GM13976 (cell line): ENCODE measurements around the gene PRSS2.

ENCODE experiments used
- DNase-seq: peaks from one replicate; pipeline ENCODE4 v3.0.0; 2012; ENCODE audit warnings: low spot score
- CTCF ChIP-seq: IDR thresholded peaks from 2 replicates; pipeline ENCODE4 v1.5.1; 2012; ENCODE audit warnings: borderline replicate concordance, mild to moderate bottlenecking; ENCODE audit not compliant: insufficient read depth; ENCODE audit errors: extremely low read depth, missing control alignments, control extremely low read depth
- in situ Hi-C: fragments of 300-500 bp; cut with MboI; formaldehyde crosslinking; loops from one replicate; pipeline ENCODE4 v1.12.0; 2022; ENCODE audit warnings: low sequenced_read_pairs, mixed read lengths, inconsistent platforms; ENCODE audit not compliant: unreplicated experiment

Gene PRSS2

GRCh38 chr7:142813699-142814098, 42.9 kb downstream of the PRSS2 start:
- in situ Hi-C loops: loop anchor here (25.0 kb wide), 1 partner anchor 176 kb away; no protein-coding TSS in a partner anchor
- no peak for DNase-seq
- no peak for TF ChIP-seq CTCF

GRCh38 chr7:142814451-142814850, 43.7 kb downstream of the PRSS2 start:
- in situ Hi-C loops: loop anchor here (25.0 kb wide), 1 partner anchor 177 kb away; no protein-coding TSS in a partner anchor
- no peak for TF ChIP-seq CTCF
- DNase-seq: no peak

GRCh38 chr7:142815134-142815533, 44.4 kb downstream of the PRSS2 start:
- no peak for TF ChIP-seq CTCF
- in situ Hi-C loops: loop anchor here (25.0 kb wide), 1 partner anchor 178 kb away; no protein-coding TSS in a partner anchor
- DNase-seq: no peak

GRCh38 chr7:142817506-142817905, 46.7 kb downstream of the PRSS2 start:
- no peak for DNase-seq
- TF ChIP-seq CTCF: no peak
- in situ Hi-C loops: loop anchor here (25.0 kb wide), 1 partner anchor 180 kb away; no protein-coding TSS in a partner anchor

GRCh38 chr7:142819530-142819929, 48.8 kb downstream of the PRSS2 start:
- no peak for DNase-seq
- TF ChIP-seq CTCF: no peak
- in situ Hi-C loops: loop anchor here (25.0 kb wide), 1 partner anchor 182 kb away; no protein-coding TSS in a partner anchor

- in situ Hi-C loops: loop anchor here (25.0 kb wide), 1 partner anchor 185 kb away; no protein-coding TSS in a partner anchor
- TF ChIP-seq CTCF: no peak
- DNase-seq: no peak
Observed at GRCh38 chr7:142822714-142823113, 51.9 kb downstream of the PRSS2 start.
